ENCODE data around the gene AVEN. TPM values are rescaled to one million over a fixed set of nuclear protein-coding genes. Genes with fewer than 3 reads are reported as not detected.

The AVEN gene
- total and polyA plus RNA-seq, 2 donors from 2014 or later, result 6.4 to 7.1 TPM

DNA sequence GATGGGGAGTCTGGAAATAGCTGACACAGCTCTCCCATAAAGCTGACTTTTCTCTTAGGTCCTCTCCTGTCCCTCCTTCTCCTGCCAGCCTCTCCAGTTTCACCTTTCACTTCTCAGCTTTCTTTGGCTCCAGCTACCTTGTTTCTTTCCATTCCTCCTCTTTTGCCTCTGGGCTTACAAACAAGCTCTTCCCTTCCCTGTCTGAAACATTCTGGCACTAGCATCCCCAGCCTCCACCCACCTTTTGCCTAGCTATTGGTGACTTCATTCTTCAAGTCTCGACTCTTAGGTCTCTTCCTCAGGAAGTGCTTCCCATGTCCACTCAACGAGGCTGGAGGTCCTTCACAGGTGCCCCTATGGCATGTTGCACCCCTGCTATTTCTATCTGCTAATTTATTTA lies 20.5 kb upstream of the AVEN start:
- FAIRE-seq (no peak), DNase-seq (no peak)
- intact Hi-C loops (cut with DNase I), result no loop called here
- Histone ChIP-seq H3K9me3 (ENCODE audit: control insufficient read depth in 2 of 3, insufficient read depth in 1 of 3, low read length in 3 of 3) (no peaks in the 10 kb centered on the region), H3K36me3 (ENCODE audit: control insufficient read depth in 2 of 3, insufficient read depth in 3 of 3, low read length in 3 of 3) (no peaks in the 10 kb centered on the region), H3K4me1 (ENCODE audit: control insufficient read depth in 2 of 3, insufficient read depth in 2 of 3, low read depth in 1 of 3, low read length in 3 of 3) (peaks cover 0 to 3% (median 3%) of the 10 kb centered on the region in 3 donors), H3K4me3 (ENCODE audit: low read length in 3 of 3) (no peak overlapping the region), H3K9ac (ENCODE audit: low read length in 3 of 3) (no peak overlapping the region), H3K27ac (ENCODE audit: low read depth in 2 of 2, low read length in 2 of 2) (no peak overlapping the region), H3K27me3 (ENCODE audit: control insufficient read depth, insufficient read depth, low read length) (no peaks in the 10 kb centered on the region)
- TF ChIP-seq, protein P1, sequence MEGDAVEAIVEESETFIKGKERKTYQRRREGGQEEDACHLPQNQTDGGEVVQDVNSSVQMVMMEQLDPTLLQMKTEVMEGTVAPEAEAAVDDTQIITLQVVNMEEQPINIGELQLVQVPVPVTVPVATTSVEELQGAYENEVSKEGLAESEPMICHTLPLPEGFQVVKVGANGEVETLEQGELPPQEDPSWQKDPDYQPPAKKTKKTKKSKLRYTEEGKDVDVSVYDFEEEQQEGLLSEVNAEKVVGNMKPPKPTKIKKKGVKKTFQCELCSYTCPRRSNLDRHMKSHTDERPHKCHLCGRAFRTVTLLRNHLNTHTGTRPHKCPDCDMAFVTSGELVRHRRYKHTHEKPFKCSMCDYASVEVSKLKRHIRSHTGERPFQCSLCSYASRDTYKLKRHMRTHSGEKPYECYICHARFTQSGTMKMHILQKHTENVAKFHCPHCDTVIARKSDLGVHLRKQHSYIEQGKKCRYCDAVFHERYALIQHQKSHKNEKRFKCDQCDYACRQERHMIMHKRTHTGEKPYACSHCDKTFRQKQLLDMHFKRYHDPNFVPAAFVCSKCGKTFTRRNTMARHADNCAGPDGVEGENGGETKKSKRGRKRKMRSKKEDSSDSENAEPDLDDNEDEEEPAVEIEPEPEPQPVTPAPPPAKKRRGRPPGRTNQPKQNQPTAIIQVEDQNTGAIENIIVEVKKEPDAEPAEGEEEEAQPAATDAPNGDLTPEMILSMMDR (IDR thresholded peaks at IDR 0.05; ENCODE audit: borderline replicate concordance, extremely low read depth, insufficient read depth), result no peak

DNA sequence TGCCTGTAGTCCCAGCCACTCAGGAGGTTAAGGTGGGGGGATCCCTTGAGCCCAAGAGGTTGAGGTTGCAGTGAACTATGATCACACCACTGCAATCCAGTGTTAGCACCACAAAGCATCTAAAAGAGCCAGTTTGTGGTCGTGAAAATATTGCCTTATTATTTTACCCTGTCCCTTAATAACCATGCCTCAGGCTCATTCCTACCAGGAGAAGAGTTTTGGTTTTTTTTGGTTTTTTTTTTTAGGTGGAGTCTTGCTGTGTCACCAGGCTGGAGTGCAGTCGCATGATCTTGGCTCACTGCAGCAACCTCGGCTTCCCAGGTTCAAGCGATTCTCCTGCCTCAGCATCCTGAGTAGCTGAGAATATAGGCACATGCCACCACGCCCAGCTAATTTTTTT lies 17.9 kb upstream of the AVEN start:
- DNase-seq (no peak), FAIRE-seq (no peak)
- no peak overlapping the region for H3K9ac ChIP-seq (ENCODE audit: low read length in 3 of 3)
- H3K4me1 ChIP-seq (ENCODE audit: control insufficient read depth in 2 of 3, insufficient read depth in 2 of 3, low read depth in 1 of 3, low read length in 3 of 3), result peaks cover 0 to 3% (median 3%) of the 10 kb centered on the region in 3 donors
- intact Hi-C loops (cut with DNase I), result no loop called here
- TF ChIP-seq, protein P1 (IDR thresholded peaks at IDR 0.05; ENCODE audit: borderline replicate concordance, extremely low read depth, insufficient read depth), result no peak
- H3K9me3 ChIP-seq (ENCODE audit: control insufficient read depth in 2 of 3, insufficient read depth in 1 of 3, low read length in 3 of 3), result no peaks in the 10 kb centered on the region
- no peak overlapping the region for H3K27ac ChIP-seq (ENCODE audit: low read depth in 2 of 2, low read length in 2 of 2)
- H3K36me3 ChIP-seq (ENCODE audit: control insufficient read depth in 2 of 3, insufficient read depth in 3 of 3, low read length in 3 of 3), result no peaks in the 10 kb centered on the region
- no peak overlapping the region for H3K4me3 ChIP-seq (ENCODE audit: low read length in 3 of 3)
- no peaks in the 10 kb centered on the region for H3K27me3 ChIP-seq (ENCODE audit: control insufficient read depth, insufficient read depth, low read length)

DNA sequence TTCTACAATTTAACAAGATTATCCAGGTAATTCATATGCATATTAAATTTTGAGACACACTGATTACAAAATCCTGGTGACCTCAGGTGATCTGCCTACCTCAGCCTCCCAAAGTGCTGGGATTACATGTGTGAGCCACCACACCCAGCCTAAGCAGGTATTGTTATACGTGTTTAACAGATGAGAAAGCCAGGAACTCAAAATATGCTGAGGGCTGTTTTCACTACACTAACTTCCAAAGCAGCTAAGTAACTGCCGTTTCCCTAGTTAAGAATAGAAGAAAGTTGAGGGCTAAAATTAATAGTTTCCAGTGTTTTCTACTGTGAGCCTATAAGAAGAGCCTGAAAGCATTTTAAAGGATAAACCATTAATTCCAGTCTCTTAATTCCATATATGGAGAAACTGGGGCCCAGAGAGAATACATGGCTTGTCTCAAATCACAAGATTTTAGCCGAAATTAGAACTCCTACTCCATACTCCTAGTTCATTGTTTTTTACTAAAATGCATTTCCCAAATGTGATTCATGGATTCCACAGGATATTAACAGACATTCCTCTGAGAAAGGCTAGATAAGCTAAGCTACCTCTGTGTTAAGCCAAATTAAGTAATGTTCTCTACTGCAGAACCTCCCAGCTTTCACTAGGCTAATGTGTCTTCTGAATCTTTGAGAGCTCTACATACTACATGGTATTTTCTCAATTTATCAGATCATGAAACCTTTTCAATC lies 17.0 kb upstream of the AVEN start:
- H3K27me3 ChIP-seq (ENCODE audit: control insufficient read depth, insufficient read depth, low read length), result no peaks in the 10 kb centered on the region
- TF ChIP-seq, protein P1 (IDR thresholded peaks at IDR 0.05; ENCODE audit: borderline replicate concordance, extremely low read depth, insufficient read depth), result no peak
- peaks cover 0 to 3% (median 3%) of the 10 kb centered on the region in 3 donors for H3K4me1 ChIP-seq (ENCODE audit: control insufficient read depth in 2 of 3, insufficient read depth in 2 of 3, low read depth in 1 of 3, low read length in 3 of 3)
- H3K9me3 ChIP-seq (ENCODE audit: control insufficient read depth in 2 of 3, insufficient read depth in 1 of 3, low read length in 3 of 3), result peaks cover 0 to 2% (median 0%) of the 10 kb centered on the region in 3 donors
- H3K9ac ChIP-seq (ENCODE audit: low read length in 3 of 3), result no peak overlapping the region
- H3K27ac ChIP-seq (ENCODE audit: low read depth in 2 of 2, low read length in 2 of 2), result no peak overlapping the region
- H3K36me3 ChIP-seq (ENCODE audit: control insufficient read depth in 2 of 3, insufficient read depth in 3 of 3, low read length in 3 of 3), result no peaks in the 10 kb centered on the region
- no peak for FAIRE-seq
- H3K4me3 ChIP-seq (ENCODE audit: low read length in 3 of 3), result no peak overlapping the region
- no peak for DNase-seq
- intact Hi-C loops (cut with DNase I), result no loop called here
